Stimulated activated CD8-positive, alpha-beta memory T cell treated with anti-CD3 and anti-CD28 coated beads, Interleukin-2, amount 100 ng/mL, for 48 hours (primary cell): ENCODE measurements around the gene RAB43.
"Not testable (repeated sequence)": the region's sequence is repeated elsewhere in the genome, so short reads cannot be mapped to it uniquely, and the experiment has no call there.

Experiments used
- DNase-seq, 2 donors: peaks; one replicate each; pipeline ENCODE4 v3.0.0-alpha.2; 2020; ENCODE audit warnings: low read depth in 2 of 2

The RAB43 gene

DNA sequence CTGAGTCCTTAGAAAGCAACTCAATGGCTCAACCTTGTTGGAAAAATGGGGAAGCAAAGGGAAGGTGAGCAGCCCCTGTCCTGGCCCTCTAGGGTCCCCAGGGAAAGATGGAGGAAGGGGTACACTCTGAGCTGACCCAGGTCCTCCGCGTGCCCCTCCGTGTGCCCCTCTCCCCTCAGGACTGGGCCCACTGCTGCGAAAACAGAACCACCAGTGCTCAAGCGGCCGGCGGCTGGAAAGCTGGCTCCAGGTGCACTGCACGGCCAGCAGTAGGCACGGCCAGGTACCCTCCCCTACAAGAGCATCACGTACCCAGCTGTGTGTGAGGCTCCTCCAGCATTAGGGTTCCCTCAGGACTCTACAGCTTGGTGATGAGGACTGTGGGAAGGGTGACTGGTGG lies 26.3 kb downstream of the RAB43 start:
- no peak for DNase-seq

DNA sequence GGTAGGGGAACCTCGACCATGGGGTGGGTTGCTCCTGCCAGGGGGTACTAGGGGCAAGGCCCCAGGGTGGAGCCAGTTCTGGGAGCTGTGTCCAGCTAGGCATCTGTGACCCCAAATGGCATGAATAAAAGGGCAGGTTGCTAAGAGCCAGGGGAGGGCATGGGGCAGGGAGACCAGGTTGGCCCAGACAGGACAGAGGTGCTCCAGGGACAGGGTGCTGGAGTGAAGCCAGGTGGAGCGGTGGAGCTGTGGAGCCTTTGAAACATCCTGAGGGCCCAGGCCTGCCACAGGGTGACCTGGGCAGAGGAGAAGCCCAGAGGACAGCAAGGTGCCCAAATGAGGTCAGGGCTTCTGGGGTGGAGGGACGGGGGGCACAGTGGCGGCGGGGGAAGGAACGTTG lies 33.3 kb downstream of the RAB43 start:
- not testable (repeated sequence) for DNase-seq

DNA sequence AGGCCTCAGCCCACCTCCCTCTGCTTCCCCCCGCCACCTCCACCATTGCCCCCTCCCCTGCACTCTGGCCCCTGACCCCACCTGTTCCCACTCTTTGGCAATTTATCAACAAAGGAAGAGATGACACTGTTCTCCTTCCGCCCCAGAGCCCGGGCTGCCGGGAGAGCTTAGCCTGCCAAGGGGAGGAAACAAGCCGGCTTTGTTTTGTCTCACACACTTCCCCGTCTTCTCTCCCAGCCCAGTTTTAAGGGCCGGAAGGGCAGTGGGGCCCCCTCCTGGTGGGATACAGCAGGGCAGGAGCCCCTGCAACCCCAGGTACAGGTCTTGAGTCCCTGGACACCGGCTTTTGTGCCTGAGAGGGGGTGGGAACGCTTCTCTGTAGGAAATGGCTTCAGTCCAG lies 33.7 kb downstream of the RAB43 start:
- not testable (repeated sequence) for DNase-seq

DNA sequence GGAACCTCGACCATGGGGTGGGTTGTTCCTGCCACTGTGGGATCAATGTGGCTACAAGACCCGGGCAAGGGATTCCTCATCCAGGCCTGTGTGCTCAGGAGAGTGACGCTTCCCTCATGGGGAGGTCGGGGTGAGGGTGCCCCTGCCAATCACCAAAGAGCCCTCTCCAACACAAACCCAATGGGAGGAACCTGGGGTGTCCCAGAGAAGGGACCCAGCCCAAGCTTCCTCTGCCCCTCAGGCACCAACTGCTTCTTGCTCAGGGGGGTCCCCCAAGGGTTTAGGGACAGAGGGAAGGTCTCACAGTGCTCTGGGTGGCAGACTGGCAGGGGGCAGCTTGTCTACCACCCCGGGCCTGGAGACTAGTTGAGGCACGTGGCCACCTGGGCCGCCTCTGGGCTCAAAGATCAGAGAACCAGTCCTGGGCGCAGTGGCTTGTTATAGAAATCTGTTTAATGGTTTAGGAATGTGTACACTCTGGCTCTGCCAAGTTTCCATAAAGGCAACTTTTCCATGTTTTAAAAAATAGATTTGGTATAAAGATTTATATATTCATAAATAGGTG lies 34.4 kb downstream of the RAB43 start:
- no peak for DNase-seq

DNA sequence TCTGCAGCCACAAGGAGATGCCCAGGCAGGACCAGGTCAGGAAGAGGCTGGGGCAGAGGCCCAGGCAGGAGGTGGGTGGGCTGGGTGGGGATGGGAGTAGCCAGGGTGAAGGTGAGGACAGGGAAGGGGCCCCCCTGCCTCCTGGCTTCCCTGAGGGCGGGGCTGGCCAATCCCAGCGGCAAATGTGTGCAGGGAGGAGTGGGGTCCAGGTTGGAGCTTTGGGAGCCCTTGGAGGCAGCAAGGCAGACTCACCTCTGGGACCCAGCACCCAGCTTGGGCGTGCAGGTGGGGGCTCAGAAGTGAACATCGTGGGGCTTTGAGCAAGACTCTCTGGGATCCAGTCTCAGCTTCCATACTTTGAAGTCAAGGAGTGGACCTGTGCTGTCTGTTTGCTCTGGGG lies 35.8 kb downstream of the RAB43 start:
- no peak for DNase-seq

DNA sequence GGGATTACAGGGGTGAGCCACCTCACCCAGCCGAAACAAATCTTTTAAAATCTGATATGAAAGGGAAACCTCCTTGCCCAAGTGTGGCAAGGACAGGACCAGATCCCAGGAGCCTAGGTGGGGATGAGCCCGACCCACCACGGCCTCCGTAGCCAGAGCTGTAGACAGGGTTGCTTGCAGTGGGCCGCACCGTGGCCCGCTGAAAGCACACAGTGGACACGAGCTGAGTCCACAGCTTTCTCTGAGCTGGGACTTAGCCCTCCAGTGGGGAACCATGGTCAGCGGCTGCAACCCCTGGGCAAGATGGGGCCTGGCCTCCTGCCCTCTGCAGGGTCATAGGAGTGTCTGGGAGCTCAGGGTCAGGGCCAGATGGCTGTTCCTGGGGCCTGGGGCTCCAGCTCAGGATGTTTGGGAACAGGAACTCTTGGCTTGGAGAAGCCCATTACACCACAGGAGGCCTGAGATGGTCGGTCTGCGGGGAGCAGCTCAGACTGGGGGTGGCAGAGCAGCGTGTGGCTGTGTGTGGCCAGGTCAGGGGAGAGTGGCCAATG lies 36.4 kb downstream of the RAB43 start:
- DNase-seq: no peak

DNA sequence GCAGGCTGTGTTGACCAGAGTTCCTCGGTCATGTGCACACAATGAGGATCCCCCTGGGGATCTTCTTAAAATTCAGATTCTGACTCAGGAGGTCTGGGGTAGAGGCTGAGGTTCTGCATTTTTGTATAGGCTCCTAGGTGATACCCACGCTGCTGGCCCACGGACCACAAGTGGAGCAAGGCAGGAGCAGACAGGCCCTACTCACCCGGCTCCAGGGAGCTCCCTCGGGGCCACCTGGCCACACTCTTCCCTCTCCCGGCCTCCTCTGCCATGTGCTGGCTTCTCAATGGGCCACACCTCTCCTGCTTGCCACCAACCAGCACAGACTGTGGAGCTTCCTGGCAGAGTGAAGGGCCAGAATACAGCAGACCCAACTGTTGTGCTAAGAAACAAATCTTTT lies 37.1 kb downstream of the RAB43 start:
- no peak for DNase-seq

DNA sequence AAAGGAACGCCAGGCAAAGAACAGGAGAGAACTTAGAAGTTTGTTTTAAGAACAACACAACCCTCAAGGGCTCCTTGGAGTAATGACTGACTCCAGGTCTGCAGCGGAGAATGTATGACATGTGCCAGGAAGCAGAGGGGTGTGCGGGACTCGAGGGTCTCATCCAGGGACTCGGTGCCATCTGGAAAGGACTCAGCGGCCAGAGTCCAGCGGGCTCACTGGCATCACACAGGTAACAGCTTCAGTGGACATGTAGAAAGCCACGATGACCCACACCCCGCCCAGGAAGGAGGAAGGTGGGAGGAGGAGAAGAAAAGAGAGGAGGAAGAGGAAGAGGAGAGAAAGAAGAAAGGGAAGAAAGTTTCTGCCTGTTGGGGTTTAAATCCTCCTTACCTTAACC lies 39.6 kb downstream of the RAB43 start:
- no peak for DNase-seq

DNA sequence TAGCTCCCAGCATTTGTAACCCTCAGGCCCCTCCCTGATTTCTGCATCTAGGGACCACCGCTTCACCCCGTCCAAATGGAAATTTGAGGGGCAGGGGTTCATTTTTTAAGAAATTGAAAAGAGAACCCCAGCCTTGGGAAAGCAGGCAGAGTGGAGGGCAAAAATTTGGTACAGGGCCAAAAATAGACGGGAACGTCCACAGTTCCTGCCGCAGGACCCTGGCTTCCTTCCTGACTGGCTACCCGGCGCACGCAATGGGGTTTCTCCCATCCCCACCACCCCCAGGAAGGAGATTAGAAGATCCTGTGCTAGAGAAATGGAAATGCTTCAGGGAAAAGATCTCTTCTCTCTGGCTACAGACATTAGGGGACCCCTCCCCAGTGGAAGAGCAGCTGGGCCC lies 40.1 kb downstream of the RAB43 start:
- DNase-seq: no peak

DNA sequence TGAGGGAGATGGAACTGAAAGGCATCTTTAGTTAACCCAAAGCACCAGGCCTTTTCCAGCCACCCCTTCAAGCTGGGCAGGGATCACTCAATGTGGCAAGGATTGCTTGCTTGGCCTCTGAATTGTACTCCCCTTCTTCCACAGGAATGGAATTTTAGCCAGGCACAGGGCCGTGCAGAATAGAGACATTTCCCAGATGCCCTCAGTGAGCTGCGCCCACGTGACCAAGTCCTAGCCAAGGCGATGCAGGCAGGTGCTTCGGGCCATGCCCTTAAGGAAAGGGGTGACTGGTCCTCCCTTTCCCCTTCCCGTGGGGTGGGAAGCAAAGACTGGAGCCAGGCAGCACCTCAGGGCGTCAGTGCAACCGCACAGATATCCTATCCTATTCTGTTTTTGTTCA lies 43.1 kb downstream of the RAB43 start:
- no peak for DNase-seq

DNA sequence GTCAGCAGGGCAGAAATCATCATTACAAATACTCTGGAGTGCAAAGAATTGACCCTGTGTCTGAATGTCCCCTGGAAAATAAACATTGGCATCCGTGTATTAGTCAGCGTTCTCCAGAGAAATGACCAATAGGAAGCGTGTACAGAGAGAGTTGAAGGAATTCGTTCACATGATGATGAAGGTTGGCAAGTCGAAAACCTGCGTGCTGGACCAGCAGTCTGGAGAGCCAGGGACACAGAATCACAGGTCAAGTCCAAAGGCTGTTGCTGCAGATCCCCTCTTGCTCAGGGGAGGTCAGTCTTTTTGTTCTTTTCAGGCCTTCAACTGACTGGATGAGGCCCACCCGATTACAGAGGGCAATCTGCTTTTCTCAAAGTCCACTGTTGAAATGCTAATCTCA lies 44.4 kb downstream of the RAB43 start:
- no peak for DNase-seq

DNA sequence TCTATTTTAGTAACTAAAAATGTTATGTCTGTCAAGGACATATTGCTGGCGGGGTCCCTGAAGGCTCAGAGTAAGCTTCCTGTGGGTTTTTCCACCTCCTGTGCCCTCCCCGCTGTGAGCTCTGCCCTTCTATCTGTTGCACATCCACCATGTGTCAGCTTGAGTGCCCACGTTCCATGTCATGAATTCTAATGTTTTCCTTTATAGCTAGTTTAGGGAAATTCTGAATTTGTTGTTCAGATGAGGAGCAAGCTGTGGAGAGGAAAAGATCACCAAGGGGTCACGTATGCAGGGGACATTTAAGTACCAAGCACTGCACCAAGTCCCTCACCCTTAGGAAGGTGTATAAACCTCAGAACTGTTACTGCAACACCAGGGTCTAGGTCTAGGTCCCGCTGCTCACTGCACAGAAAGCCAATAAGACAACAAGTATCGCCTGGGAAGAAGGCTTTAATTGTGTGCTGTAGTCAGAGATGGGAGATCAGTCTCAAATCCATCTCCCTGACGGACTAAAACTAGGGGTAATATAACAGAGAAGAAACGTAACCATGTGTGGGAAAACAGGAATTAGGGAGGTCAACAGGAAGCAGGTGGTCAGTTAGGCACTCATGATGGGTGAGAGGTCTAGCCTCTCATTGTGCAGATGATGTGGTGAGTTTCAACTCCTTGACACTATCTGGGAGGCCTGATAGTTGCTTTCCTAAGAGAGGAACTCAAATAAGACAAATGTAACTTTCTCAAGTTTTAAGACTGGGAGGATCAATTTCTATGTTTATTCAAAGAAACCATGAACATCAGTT lies 51.3 kb downstream of the RAB43 start:
- no peak for DNase-seq

DNA sequence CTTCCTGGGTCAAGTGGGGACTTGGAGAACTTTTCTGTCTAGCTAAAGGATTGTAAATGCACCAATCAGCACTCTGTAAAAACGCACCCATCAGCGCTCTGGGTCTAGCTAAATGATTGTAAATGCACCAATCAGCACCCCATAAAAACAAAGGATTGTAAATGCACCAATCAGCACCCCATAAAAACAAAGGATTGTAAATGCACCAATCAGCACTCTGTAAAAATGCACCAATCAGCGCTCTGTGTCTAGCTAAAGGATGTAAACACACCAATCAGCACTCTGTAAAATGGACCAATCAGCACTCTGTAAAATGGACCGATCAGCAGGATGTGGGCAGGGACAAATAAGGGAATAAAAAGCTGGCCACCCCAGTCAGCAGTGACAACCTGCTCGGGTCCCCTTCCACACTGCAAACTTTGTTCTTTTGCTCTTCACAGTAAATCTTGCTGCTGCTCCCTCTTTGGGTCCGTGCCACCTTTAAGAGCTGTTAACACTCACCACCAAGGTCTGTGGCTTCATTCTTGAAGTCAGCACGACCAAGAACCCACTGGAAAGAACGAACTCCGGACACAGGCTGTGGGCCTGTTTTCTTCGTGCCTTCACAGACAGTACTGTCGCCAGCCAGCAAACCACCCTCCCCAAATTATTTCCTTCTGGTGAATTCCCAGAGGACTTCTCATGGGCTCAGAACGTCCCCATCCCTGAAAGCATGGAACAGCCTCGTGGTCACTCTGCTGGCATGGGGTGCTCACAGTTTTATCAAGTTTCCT lies 52.1 kb downstream of the RAB43 start:
- DNase-seq: not testable (repeated sequence)

DNA sequence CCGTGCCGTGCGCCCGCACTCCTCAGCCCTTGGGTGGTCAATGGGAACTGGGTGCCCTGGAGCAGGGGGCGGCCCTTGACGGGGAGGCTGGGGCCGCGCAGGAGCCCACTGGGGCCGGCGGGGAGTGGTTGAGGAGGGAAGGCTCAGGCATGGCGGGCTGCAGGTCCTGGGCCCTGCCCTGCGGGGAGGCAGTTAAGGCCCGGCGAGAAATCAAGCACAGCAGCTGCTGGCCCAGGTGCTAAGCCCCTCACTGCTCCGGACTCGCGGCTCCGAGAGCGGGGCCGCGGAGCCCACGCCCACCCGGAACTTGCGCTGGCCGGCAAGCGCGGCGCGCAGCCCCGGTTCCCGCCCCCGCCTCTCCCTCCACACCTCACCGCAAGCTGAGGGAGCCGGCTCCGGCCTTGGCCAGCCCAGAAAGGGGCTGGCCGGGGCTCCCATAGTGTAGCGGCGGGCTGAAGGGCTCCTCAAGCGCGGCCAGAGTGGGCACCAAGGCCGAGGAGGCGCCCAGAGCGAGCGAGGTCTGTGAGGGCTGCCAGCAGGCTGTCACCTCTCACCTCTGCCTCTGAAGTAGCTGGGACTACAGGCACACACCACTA lies 53.2 kb downstream of the RAB43 start:
- no peak for DNase-seq

DNA sequence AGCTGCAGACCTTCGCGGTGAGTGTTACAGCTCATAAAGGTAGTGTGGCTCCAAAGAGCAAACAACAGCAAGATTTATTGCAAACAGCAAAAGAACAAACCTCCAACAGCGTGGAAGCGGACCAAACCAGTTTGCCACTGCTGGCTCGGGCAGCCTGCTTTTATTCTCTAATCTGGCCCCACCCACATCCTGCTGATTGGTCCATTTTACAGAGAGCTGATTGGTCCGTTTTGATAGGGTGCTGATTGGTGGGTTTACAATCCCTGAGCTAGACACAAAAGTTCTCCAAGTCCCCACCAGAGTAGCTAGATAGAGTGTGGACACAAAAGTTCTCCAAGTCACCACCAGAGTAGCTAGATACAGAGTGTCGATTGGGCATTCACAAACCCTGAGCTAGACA lies 53.9 kb downstream of the RAB43 start:
- not testable (repeated sequence) for DNase-seq

DNA sequence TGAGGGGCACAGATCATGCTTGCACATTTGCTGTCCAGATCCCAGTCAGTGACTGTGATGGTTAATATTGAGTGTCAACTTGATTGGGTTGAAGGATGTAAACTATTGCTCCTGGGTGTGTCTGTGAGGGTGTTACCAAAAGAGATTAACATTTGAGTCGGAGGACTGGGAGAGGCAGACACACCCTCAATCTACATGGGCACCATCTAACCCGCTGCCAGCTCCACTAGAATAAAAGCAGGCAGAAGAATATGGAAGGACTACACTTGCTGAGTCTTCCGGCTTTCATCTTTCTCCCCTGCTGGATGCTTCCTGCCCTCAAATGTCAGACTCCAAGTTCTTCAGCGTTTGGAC lies 55.9 kb downstream of the RAB43 start:
- no peak for DNase-seq

DNA sequence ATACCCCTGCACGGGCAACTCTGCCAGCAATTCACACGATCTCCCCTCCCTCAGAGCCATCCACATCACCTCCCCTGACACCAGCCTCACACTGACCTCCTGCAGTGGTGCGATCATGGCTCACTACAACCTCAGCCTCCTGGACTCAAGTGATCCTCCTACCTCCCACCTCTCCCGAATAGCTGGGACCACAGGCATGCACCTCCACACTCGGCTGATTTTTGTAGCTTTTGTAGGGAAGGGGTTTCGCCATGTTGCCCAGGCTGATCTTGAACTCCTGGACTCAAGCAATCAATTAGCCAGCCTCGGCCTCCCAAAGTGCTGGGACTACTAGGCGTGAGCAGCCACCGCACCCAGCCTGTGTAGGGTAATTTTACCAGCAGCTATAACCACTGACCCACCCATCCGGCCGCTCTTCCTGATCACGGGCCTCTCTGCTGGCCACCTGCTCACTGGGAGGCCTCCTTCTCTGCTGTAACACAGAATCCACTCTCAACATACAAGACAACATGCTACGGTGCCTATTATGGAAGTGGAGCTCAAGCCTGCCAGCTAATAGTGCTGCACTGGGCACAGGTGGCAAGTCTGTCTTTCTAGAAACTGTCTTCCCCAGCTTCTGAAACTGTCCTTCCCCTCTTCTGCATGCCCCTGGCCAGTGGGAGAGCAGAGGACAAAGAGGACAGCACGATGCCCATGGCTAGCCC lies 56.4 kb downstream of the RAB43 start:
- no peak for DNase-seq

DNA sequence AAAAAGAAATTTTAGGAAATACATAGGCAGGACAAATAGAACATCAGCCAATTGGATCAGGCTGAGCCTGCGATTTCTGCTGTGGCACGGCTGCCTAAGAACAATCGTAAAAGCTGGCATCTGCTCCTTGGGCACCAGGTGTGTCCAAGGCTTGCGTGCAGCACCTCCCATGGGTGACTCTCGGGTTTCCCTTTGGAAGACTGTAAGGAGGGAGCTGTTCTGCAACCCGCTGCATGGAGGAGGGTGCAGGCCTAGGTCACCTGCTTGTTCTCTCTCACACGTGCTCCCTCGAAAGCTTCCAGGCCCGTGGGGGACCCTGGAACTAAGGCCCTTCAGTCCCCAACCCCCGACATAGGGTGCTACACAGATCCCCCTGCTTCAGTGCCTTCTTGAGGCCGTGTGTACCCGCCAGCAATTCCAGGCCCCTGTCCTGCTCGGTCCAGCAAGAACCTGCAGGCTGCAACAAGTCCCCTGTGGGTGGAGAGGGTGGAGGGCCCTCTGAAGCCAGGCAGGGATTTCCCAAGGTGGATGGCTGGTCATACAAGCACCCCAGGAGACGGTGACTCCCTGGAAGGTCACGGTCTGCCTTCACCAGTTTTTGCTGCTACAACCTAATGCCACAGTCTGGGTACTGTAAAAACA lies 57.6 kb downstream of the RAB43 start:
- DNase-seq: no peak

DNA sequence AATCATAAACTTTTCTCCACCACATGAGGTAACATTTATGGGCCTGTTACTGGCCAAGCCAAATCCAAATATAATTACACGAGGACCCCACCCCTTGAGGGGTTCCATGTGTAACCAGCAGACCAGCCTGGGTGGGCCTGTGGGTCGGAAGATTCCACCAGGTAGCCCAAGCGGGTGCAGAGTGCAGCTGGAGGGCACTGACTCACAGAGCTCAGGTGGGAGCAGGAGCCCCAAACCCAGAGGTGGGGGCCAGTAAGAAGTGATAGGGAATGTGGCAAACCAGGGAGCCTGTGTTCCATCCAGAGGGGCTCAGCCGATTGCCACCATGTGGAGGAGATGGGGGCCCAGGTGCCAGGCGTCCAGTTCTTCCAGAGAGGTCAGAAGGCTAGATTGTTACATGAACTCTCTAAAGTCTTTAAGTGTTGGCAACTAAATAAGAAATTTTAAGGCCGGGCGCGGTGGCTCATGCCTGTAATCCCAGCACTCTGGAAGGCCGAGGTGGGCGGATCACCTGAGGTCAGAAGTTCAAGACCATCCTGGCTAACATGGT lies 58.4 kb downstream of the RAB43 start:
- DNase-seq: no peak

DNA sequence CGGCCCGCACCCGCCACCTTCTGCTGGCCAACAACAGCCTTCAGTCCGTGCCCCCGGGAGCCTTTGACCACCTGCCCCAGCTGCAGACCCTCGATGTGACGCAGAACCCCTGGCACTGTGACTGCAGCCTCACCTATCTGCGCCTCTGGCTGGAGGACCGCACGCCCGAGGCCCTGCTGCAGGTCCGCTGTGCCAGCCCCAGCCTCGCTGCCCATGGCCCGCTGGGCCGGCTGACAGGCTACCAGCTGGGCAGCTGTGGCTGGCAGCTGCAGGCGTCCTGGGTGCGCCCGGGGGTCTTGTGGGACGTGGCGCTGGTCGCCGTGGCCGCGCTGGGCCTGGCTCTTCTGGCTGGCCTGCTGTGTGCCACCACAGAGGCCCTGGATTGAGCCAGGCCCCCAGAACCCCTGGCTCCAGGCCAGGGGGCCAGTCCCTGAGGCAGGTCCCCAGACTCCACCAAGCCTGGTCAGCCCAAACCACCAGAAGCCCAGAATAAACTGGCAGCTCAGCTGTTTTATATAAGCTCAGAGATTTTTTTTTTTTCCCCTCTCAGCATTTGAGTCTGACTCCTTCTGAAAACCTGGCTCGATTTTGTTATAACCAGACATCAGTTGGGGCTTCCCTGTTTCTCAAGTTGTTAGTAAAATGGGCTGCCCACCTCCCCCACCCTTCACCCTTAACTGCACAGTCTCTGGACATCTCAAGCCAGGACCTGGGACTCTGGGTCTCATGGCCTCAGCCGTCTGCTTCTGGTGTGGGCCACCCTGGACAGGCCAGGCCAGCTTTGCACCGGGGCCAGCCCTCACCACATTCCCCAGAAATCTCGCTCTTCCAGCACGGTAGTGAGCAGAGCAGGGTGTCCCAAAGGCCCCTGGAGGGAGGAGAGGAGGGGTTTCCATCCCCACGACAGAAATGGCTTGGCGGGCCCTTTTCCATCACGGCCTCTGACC lies 59.4 kb downstream of the RAB43 start:
- no peak for DNase-seq
